Pons (tissue), 1 donor: Measurements from ENCODE around the gene ADORA1.

ENCODE experiments used
- DNase-seq: peaks from one replicate; pipeline ENCODE4 v3.0.0-alpha.2; 2016; ENCODE audit warnings: low spot score

ADORA1 gene

GRCh38 chr1:203122159-203122558 lies 5.4 kb upstream of the ADORA1 start:
- no peak for DNase-seq

- DNase-seq = no peak
Measured at GRCh38 chr1:203124011-203124410, 3.5 kb upstream of the ADORA1 start.

DNA sequence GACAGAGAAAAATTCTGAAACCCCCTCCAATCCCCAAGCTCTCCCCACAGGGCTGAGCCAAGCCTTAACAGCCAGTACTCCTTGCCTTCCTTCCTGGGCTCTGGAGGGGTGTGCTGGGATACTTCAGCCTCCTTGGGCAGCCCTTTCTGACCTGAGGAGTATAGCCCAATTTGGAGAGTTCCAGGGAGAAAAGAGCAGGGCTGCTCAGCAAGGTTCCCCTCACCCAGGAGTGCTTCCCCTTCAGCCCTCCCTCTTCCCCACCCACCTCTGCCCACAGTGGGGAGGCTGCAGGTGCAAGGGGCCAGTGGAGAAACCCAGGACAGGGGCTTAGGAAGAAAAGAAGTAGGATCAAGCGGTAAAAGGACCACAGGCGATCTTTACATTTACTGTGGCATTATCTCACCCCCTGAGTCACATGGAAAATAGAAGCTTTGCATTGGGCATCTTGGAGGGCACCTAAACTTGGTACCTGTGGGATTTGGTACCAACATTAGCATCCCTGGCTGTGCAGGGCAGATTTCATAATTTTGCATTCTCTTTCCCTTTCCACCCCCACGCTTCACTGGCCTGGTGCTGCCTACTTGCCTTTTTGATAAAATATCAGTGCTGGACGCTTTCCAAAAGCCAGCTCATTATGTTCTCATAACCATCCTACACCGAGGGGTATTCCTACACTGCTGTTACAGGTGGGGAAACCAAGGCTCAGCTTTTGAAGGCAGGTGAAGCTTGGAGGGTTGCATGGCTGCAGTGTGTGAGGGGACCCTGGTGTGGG lies 2.8 kb upstream of the ADORA1 start:
- no peak for DNase-seq

- peak; percentile 69 for DNase-seq
Measured at GRCh38 chr1:203126151-203126865, 1.2 kb upstream of the ADORA1 start.

- no peak for DNase-seq
Measured at GRCh38 chr1:203126866-203127665, 460 bp upstream of the ADORA1 start.

DNA sequence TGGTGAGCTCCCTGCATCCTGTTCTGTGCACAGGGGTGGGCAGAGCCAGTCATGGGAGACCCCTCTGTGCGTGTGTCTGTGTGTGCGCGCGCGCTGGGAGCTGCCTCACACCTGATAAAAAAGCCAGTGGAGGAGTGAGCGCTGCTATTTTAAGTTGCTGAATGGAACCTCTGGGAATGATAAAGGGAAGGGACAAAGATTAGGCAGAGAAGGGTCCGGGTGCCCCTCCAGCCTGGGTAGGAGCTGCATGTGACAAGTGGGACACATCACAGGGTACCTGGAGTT lies 847 bp downstream of the ADORA1 start:
- no peak for DNase-seq

GRCh38 chr1:203128716-203129500 lies 1.4 kb downstream of the ADORA1 start:
- DNase-seq = no peak

GRCh38 chr1:203129501-203130231 lies 2.1 kb downstream of the ADORA1 start:
- DNase-seq = peak; percentile 97

DNA sequence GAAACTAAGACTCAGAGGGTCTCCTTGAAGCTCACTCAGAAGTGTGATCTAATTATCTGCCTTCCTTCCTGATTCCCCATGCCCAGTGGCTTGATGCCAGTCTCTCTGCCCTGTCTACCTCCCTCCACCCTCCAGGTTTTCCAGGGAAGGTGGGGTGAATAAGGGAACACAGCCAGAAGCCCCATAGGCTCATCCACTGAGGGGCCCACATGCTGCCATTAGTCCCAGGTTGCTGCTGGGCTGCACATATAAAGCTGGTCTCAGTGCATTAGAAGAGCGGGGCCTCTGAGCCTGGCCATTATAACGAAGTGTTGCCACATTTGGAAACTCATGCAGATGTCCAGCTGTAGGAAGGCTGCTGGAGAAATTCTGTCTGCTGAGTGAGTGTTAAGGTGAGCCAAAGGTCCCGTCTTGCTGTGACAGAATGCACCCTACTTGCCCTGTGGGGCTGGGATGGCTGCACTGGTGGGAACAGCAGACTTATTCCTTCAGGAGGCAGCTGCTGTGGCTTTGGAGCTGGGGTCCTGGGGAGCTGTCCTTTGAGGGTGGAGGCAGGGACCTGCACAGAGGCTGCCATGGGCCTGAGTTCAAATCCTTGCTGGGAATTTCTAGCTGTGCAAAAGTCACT lies 2.9 kb downstream of the ADORA1 start:
- DNase-seq = no peak

DNA sequence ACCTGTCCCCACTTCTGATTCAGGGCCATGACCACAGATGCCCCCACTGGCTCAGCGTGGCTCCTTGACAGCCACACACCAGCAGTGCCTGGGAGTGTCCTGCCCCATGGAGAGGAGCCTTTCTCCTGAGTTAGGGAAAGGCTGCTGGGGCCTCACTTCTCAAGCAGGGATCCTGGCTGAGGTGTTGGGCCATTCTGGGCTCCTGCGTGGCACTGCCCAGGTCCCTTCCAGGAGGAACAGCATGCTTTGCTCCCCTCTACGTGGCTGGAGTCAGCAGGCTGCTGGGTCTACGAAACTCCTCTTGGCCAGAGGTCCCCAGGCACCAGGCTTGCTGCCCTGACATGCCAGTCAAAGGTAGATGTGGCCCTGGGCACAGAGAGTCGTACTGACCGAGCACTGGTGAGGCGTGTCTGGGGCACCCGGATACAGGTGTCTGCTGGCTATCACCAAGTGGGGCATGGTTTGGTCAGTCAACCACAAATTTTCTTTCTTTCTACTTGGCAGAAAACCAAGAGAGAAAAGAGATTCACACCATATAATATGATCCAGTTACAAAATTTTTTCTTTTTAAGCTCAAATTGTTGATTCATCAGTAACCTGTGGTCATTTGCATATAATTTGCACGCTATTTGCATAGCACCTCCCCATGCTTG lies 4.1 kb downstream of the ADORA1 start:
- no peak for DNase-seq

DNA sequence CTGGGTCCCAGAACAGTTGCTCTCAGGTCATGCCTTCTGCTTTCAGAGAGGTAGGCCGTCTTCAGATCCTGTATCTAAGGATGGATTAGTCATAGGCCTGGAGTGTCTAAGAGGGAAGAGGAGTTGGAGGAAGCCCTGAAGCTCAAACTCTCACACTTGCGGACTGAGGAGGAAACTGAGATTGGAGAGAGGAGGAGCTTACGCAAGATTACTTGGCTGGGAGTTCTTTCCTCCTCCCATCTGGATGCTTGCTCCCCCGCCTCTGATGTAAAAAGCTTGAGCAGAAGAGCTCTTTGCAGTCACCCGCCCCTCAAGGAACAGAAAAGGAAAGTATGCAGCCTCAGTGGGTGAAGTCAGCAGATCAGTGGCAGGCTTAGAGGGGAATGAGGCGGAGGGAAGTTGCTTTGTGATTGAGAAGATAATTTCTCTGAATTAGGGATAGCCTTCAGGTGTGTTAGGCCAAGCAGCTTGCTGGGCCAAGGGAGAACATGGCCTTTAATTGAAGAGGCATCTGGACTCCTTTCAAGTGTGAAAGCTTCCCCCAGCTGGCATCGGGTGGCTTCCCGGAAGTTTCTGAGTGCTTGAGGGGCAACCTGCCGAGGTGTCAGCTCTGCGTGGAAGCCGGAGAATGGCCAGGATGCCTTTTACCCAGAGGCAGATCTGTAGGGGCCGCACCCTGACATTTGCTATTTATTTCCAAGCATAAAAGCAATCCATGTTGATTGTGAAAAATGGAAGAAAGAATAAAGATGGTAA lies 6.6 kb downstream of the ADORA1 start:
- DNase-seq = no peak

DNA sequence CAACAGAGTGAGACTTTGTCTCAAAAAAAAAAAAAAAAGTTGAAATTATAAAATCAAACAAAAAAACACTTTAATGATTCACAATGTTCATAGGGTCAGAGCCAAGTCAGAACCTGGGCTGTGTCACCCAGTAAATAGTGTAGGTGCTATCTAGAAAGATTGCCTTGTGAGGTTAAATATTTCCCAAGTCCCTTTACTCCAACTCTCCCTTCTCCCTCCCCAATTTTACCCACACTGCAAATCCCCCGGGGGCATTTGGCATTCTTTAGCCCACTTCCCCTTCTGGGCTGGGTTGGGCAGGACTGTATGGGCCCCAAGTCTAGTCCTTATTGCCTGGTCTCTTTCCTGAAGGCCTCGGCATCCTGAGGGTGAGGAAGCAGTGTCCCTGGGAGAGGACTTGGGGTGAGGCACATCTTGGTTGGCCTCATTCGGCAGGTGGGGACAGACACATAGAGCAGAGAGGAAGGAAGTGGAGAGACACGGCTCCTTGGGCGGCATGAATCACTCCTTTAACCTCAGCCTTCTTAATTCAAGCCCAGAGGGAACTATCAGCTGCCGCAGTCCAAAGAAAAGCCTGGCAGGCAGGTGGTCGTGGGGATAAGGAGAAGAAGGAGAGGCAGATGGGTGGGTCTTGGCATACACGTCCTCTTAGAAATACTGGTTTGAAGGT lies 8.2 kb downstream of the ADORA1 start:
- no peak for DNase-seq

GRCh38 chr1:203136409-203137042 lies 9.0 kb downstream of the ADORA1 start:
- no peak for DNase-seq

DNA sequence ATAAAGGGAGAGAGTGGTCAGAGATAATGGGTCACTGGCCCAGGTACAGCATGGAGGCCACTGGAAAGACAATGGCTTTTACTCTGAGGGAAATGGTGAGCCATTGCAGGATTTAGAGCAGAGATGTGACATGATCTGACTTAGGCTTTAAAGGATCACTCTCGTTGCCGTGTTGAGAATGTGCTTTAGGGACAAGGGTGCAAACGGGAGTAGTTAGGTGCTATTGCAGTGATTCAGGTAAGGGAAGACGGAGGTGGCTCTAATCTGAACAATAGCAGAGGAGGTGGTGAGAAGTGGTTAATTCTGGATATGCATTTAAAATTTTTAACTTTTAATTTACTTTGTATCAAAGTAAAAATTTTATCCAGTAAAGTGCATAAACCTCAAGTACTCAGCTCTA lies 9.8 kb downstream of the ADORA1 start:
- DNase-seq = no peak

GRCh38 chr1:203138066-203138465 lies 10.5 kb downstream of the ADORA1 start:
- DNase-seq = no peak

- DNase-seq = no peak
Measured at GRCh38 chr1:203139976-203140475, 12.5 kb downstream of the ADORA1 start.

DNA sequence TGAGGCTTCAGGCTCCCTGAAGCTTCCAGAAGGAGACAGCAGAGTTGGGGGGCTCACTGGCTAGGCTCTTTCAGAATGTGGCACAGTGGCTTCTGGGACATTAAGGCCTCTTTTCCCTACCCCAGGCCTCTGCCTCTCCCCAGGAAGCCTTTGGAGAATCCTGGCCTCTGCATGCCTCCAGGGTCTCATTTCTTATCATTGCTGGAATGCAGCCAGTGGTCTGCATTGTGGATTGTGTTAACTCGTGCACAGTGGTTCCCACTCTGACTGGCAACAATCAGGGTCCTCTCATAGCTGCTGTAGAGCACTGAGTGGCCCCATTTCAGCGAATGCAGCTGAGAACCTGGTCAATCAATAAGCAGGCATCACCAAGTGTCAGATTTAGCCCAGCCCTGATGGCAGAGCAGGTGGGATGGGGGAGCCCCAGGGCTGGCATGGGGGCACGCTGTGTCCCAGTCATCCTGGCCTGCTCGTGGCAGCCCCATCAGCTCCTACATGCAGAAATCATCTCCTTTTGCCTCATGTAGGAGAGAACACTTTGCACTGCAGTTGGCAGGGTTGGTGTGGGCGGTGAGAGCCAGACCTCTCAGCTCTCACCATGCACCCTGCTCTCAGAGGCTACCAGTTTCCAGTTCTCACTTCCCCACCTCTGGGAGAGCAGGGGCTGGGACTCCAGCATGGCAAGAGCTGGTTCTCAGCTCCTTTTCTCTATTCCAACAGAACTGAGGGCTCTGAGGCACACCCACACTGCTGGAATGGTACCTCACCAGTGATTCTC lies 13.4 kb downstream of the ADORA1 start:
- no peak for DNase-seq

GRCh38 chr1:203142124-203142523 lies 14.6 kb downstream of the ADORA1 start:
- DNase-seq = no peak
